ENCODE measurements around the gene RBP5.

The RBP5 gene

GRCh38 chr12:7076493-7076892 lies 52.2 kb downstream of the RBP5 start:
- DNase-seq: no peak

- no peak for DNase-seq
Observed at GRCh38 chr12:7075939-7076338, 52.8 kb downstream of the RBP5 start.

DNA sequence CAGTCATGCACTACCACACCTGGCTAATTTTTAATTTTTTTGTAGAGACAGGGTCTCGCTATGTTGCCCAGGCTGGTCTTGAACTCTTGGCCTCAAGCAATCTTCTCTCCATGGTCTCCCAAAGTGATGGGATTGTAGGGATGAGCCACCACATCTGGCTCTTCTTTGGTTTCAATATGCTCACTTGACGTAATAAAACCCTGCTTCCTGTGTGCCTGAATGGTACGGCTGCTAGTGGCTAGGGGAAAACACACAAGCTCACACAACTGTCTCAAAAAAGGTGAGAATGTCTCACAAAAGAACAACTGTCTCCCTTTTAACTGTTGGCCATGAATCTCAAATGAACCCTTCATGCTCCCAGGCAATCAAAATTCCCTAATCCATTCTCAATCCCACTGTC lies 53.2 kb downstream of the RBP5 start:
- no peak for DNase-seq

DNA sequence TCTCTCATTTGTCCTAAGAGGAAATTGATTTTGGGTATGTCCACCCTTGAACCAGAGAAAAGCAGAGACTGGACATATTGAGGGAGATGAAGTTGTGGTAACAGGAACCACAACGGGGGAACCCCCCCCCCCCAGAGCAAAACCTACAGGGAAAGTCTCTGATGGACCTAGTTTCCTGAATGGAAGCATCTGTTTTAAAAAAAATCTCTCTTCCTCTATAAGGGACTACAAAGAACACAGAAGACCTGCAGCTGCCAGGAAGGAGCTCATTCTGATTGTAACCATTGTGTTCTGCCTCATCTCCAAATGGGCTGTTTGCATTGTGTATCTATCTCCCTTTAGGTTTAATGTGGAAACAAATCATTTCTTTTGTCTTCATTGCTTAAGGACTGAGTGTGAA lies 54.7 kb downstream of the RBP5 start:
- no peak for DNase-seq

Data from amygdala (tissue), 56 donors.